Smooth muscle cell (in vitro differentiated cells): ENCODE data around the gene ADNP. TPM values are rescaled to one million over a fixed set of nuclear protein-coding genes. Genes with fewer than 3 reads are reported as not detected.

Experiments used
- DNase-seq: peaks from one replicate; lab custom pipeline; 2025; ENCODE audit not compliant: unreplicated experiment; lab: John Stamatoyannopoulos, UW
- H2AFZ ChIP-seq: fragments of 200-600 bp; sonication (generic); 2 replicates; pipeline ENCODE4 v1.6.0; 2016; ENCODE audit warnings: antibody characterized with exemption, low read depth, mild to moderate bottlenecking
- H3F3A ChIP-seq: fragments of 200-600 bp; sonication (generic); 2 replicates; pipeline ENCODE4 v1.6.0; 2017; ENCODE audit warnings: antibody characterized with exemption, low read depth
- H3K27ac ChIP-seq: fragments of 200-600 bp; sonication (generic); 2 replicates; pipeline ENCODE4 v1.5.1; 2016; ENCODE audit warnings: low read depth, mild to moderate bottlenecking
- H3K27me3 ChIP-seq: fragments of 200-600 bp; sonication (generic); 2 replicates; pipeline ENCODE4 v1.6.1; 2016; ENCODE audit warnings: low read depth, mild to moderate bottlenecking
- H3K36me3 ChIP-seq: fragments of 200-600 bp; sonication (generic); 2 replicates; pipeline ENCODE4 v1.5.1; 2016; ENCODE audit warnings: low read depth
- H3K4me1 ChIP-seq: fragments of 200-600 bp; sonication (generic); 2 replicates; pipeline ENCODE4 v1.5.1; 2016; ENCODE audit warnings: low read depth
- H3K4me2 ChIP-seq: fragments of 200-600 bp; sonication (generic); 2 replicates; pipeline ENCODE4 v1.6.0; 2016; ENCODE audit warnings: mild to moderate bottlenecking
- H3K4me3 ChIP-seq: fragments of 200-600 bp; sonication (generic); 2 replicates; pipeline ENCODE4 v1.5.1; 2016; ENCODE audit warnings: mild to moderate bottlenecking
- H3K79me2 ChIP-seq: fragments of 200-600 bp; sonication (generic); 2 replicates; pipeline ENCODE4 v1.6.0; 2016; ENCODE audit warnings: low read depth, mild to moderate bottlenecking
- H3K9ac ChIP-seq: fragments of 200-600 bp; sonication (generic); 2 replicates; pipeline ENCODE4 v1.6.0; 2016; ENCODE audit warnings: low read depth
- H3K9me3 ChIP-seq: fragments of 200-600 bp; sonication (generic); replicated peaks from 2 replicates; pipeline ENCODE4 v1.5.1; 2016; ENCODE audit warnings: low read depth
- H4K20me1 ChIP-seq: fragments of 200-600 bp; sonication (generic); 2 replicates; pipeline ENCODE4 v1.6.0; 2016; ENCODE audit warnings: low read depth
- CTCF ChIP-seq: fragments of 200-600 bp; sonication (generic); IDR thresholded peaks from 2 replicates; pipeline ENCODE4 v1.5.1; 2017; ENCODE audit warnings: borderline replicate concordance, mild to moderate bottlenecking, antibody characterized with exemption; ENCODE audit not compliant: insufficient read depth, poor library complexity, severe bottlenecking
- WGBS: methylation state at CpG from one replicate; pipeline ENCODE4 v1.1.7; 2016; ENCODE audit warnings: low lambda C conversion rate; 5-methylcytosine and 5-hydroxymethylcytosine counted together
- polyA plus RNA-seq: library from polyadenylated mRNA; unstranded; fragments of >200 nt; fragmentation: Nextera tagmentation; extraction: Ambion mirVana; gene quantifications from 2 replicates; pipeline ENCODE4 v1.2.1, GENCODE V29; 2016
- total RNA-seq: library from RNA; depleted of rRNA; stranded (reverse); fragments of >200 nt; gene quantifications from 2 replicates; pipeline ENCODE4 v1.2.3, GENCODE V29; 2014

ADNP gene
- total and polyA plus RNA-seq, 2 experiments from 2014 or later = 14.2 to 57.4 TPM

- H3K9ac ChIP-seq = no peak overlapping the region
- H3K4me2 ChIP-seq = no peak overlapping the region
- DNase-seq = no peak
- no peaks in the 10 kb centered on the region for H4K20me1 ChIP-seq
- H3K4me3 ChIP-seq = no peak overlapping the region
- no peaks in the 10 kb centered on the region for H3K36me3 ChIP-seq
- H3K79me2 ChIP-seq = no peaks in the 10 kb centered on the region
- no peak for TF ChIP-seq CTCF
- H3K9me3 ChIP-seq = no peaks in the 10 kb centered on the region
- no peaks in the 10 kb centered on the region for H3K4me1 ChIP-seq
- no peak overlapping the region for H3K27ac ChIP-seq
- H2AFZ ChIP-seq = no peak overlapping the region
- 94% methylated on average over 9 of the region's 9 CpGs for WGBS
- H3F3A ChIP-seq = no peaks in the 10 kb centered on the region
- no peaks in the 10 kb centered on the region for H3K27me3 ChIP-seq
Observed at GRCh38 chr20:50852085-50852484, 79.2 kb downstream of the ADNP start.

- Histone ChIP-seq H3K9ac (no peak overlapping the region), H3F3A (no peaks in the 10 kb centered on the region), H3K79me2 (no peaks in the 10 kb centered on the region), H3K4me3 (no peak overlapping the region), H3K27me3 (no peaks in the 10 kb centered on the region), H2AFZ (no peak overlapping the region), H3K4me1 (no peaks in the 10 kb centered on the region), H3K27ac (no peak overlapping the region), H3K36me3 (no peaks in the 10 kb centered on the region), H3K4me2 (no peak overlapping the region), H3K9me3 (no peaks in the 10 kb centered on the region), H4K20me1 (no peaks in the 10 kb centered on the region)
- DNase-seq = no peak
- WGBS = 56% methylated on average over 7 of the region's 13 CpGs
- TF ChIP-seq CTCF = no peak
Observed at GRCh38 chr20:50850721-50851286, 80.4 kb downstream of the ADNP start.

GRCh38 chr20:50848846-50849673 is 82.2 kb downstream of the ADNP start:
- H3K4me2 ChIP-seq = no peak overlapping the region
- H3K79me2 ChIP-seq = no peaks in the 10 kb centered on the region
- no peaks in the 10 kb centered on the region for H3K9me3 ChIP-seq
- H4K20me1 ChIP-seq = no peaks in the 10 kb centered on the region
- H3K4me3 ChIP-seq = no peak overlapping the region
- H3K27ac ChIP-seq = no peak overlapping the region
- WGBS = 78% methylated on average over 18 of the region's 18 CpGs
- H2AFZ ChIP-seq = no peak overlapping the region
- H3K27me3 ChIP-seq = no peaks in the 10 kb centered on the region
- H3F3A ChIP-seq = no peaks in the 10 kb centered on the region
- H3K36me3 ChIP-seq = no peaks in the 10 kb centered on the region
- no peak for DNase-seq
- no peaks in the 10 kb centered on the region for H3K4me1 ChIP-seq
- no peak overlapping the region for H3K9ac ChIP-seq
- no peak for TF ChIP-seq CTCF

GRCh38 chr20:50848341-50848808 is 82.9 kb downstream of the ADNP start:
- no peaks in the 10 kb centered on the region for H4K20me1 ChIP-seq
- WGBS = 73% methylated on average over 7 of the region's 8 CpGs
- no peaks in the 10 kb centered on the region for H3K36me3 ChIP-seq
- H3F3A ChIP-seq = no peaks in the 10 kb centered on the region
- no peak overlapping the region for H3K4me2 ChIP-seq
- H3K9ac ChIP-seq = no peak overlapping the region
- H3K79me2 ChIP-seq = no peaks in the 10 kb centered on the region
- H3K27me3 ChIP-seq = no peaks in the 10 kb centered on the region
- no peak for DNase-seq
- H3K9me3 ChIP-seq = no peaks in the 10 kb centered on the region
- H2AFZ ChIP-seq = no peak overlapping the region
- no peak overlapping the region for H3K4me3 ChIP-seq
- no peak for TF ChIP-seq CTCF
- no peaks in the 10 kb centered on the region for H3K4me1 ChIP-seq
- no peak overlapping the region for H3K27ac ChIP-seq
